Testis (tissue), 3 donors: ENCODE results near the gene UBAP2. TPM values are rescaled to one million over a fixed set of nuclear protein-coding genes. Genes with fewer than 3 reads are reported as not detected.
A peak's percentile ranks its signal among the peaks of the same experiment; 100 is the strongest.

Source experiments
- DNase-seq: peaks from one replicate; pipeline ENCODE4 v3.0.0-alpha.2; 2019
- H3K27ac ChIP-seq, 2 donors: fragments of 200-600 bp; sonication (generic); one replicate each; pipeline ENCODE4 v1.5.1; 2019
- H3K27me3 ChIP-seq: fragments of 200-600 bp; sonication (generic); one replicate; pipeline ENCODE4 v1.5.1; 2019
- H3K36me3 ChIP-seq: fragments of 200-600 bp; sonication (generic); one replicate; pipeline ENCODE4 v1.5.1; 2017; ENCODE audit warnings: low read depth; ENCODE audit errors: missing control alignments
- H3K4me1 ChIP-seq: fragments of 200-600 bp; sonication (generic); one replicate; pipeline ENCODE4 v1.5.1; 2019
- H3K4me3 ChIP-seq, 2 donors: fragments of 200-600 bp; sonication (generic); one replicate each; pipeline ENCODE4 v1.5.1; 2017 to 2019
- H3K9me3 ChIP-seq: fragments of 200-600 bp; sonication (generic); one replicate; pipeline ENCODE4 v1.5.1; 2017
- POLR2A ChIP-seq: fragments of 450-650 bp; IDR thresholded peaks from one replicate; pipeline ENCODE4 v1.6.1; 2017; ENCODE audit warnings: antibody characterized with exemption, mild to moderate bottlenecking, moderate library complexity
- WGBS, 2 donors: methylation state at CpG; one replicate each; pipeline ENCODE4 v1.1.5; 2018; 5-methylcytosine and 5-hydroxymethylcytosine counted together
- intact Hi-C: fragments of 100-400 bp; cut with DNase I; formaldehyde crosslinking; loops from one replicate; pipeline ENCODE4 v1.15.1; 2023; ENCODE audit warnings: low total_unique reads
- polyA plus RNA-seq: library from polyadenylated mRNA; stranded (reverse); fragments of 350-450 nt; fragmentation: Illumina TruSeq; extraction: RNeasy Lipid Tissue Mini Kit (QIAGEN cat#74804); gene quantifications from one replicate; pipeline ENCODE4 v1.2.3, GENCODE V29; 2014; ENCODE audit warnings: low read depth, low replicate concordance; ENCODE audit not compliant: insufficient read depth
- total RNA-seq, 2 donors: library from RNA; depleted of rRNA; stranded (reverse); fragments of >200 nt; gene quantifications; one replicate each; pipeline ENCODE4 v1.2.3, GENCODE V29; 2016
- TF ChIP-seq, protein P1 (sequence below), 3 experiments: fragments of 450-650 bp in 2 of 3; fragments of 200-600 bp in 1 of 3; sonication (generic) in 1 of 3; IDR thresholded peaks; one replicate each; pipeline ENCODE4 v1.5.1; 2016 to 2019; ENCODE audit warnings: antibody characterized with exemption in 3 of 3, mild to moderate bottlenecking in 2 of 3, moderate library complexity in 1 of 3

Gene UBAP2
- total and polyA plus RNA-seq, 3 donors from 2014 or later = 72.1 to 94.2 (median 78.5) TPM

DNA sequence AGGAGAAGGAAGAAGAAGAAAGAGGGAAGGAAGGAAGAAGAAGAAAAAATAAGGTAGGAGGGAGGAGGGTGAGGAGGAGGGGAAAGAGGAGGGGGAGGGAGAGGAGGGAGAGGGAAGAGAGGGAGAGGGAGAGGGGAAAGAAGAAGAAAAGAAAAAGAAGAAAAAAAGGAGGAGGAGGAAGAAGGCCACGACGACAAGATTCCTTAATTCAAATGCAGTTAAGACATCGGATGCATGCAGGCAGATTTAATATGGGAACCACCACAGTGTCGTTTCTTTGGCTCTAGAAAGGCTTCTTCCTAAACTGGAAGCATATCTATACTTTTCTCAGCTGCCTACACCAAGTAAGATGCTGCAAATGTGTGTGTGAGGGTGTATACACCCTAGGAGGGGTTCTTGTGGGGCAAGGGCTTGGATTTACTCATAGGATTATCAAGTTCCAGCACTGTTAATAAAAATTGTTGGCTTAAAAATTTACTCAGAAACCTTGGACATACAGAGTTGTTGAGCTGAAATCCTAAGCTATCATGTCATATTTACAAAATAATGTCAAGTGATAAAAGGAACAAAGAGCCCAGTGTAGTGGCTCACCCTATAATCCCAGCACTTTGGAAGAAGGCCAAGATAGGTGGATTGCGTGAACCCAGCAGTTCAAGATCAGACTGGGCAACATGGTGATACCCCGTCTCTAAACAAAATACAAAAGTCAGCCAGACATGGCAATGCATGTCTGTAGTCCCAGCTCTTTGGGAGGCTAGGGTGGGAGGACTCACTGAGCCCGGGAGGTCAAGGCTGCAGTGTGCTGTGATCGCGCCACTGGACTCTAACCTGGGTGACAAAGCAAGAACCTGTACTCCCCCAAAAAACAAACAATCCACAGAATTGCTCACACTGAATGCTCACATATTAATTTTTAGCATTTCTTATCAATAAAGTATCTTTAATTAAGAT lies 108.5 kb downstream of the UBAP2 start:
- TF ChIP-seq POLR2A = no peak
- TF ChIP-seq, protein P1, sequence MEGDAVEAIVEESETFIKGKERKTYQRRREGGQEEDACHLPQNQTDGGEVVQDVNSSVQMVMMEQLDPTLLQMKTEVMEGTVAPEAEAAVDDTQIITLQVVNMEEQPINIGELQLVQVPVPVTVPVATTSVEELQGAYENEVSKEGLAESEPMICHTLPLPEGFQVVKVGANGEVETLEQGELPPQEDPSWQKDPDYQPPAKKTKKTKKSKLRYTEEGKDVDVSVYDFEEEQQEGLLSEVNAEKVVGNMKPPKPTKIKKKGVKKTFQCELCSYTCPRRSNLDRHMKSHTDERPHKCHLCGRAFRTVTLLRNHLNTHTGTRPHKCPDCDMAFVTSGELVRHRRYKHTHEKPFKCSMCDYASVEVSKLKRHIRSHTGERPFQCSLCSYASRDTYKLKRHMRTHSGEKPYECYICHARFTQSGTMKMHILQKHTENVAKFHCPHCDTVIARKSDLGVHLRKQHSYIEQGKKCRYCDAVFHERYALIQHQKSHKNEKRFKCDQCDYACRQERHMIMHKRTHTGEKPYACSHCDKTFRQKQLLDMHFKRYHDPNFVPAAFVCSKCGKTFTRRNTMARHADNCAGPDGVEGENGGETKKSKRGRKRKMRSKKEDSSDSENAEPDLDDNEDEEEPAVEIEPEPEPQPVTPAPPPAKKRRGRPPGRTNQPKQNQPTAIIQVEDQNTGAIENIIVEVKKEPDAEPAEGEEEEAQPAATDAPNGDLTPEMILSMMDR (IDR thresholded peaks at IDR 0.05) = no peak
- Histone ChIP-seq H3K4me1 (peaks cover 10% of the 10 kb centered on the region), H3K36me3 (no peaks in the 10 kb centered on the region), H3K27ac (peak overlapping the region; percentile 20 to 58), H3K27me3 (no peaks in the 10 kb centered on the region), H3K4me3 (no peak overlapping the region), H3K9me3 (no peaks in the 10 kb centered on the region)
- DNase-seq = peak; percentile 36
- 59 to 87% methylated on average over 9 of the region's 9 CpGs for WGBS, 2 donors
- intact Hi-C loops = no loop called here

DNA sequence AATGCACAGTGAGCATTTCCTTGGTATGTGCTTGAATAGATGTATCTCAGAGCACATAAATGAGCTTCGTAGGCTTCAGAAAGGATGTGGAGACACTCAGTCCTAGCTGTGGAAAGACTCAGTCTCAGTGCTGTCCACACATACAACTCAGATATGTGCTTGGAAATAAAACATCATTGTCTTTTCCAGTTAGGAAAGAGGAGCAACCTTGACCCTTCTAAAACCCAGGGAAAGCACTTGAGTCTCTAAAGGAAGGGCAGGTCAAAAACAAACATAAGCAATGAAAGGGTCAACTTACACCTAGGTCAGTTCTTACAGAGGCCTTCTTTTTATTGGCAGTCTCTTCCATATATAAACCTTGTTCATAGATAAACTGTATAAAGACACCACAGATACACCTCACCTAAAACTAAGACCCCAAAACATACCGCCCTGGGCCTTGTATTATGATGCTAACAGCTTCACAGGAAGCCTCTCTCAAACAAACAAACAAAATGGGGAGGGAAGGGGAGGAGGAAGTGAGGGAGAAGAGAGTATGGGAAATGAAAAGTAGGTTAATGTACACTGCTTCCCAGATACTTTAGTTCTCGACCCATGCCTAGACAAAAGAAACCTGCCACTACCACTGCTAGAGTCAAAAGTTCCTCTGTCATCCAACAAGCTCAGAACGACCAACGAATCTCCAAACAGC lies 114.4 kb downstream of the UBAP2 start:
- H3K4me3 ChIP-seq = no peak overlapping the region
- H3K27ac ChIP-seq = no peak overlapping the region
- intact Hi-C loops = no loop called here
- WGBS, 2 donors = 78 to 88% methylated on average over 5 of the region's 5 CpGs
- no peaks in the 10 kb centered on the region for H3K27me3 ChIP-seq
- H3K36me3 ChIP-seq = no peaks in the 10 kb centered on the region
- H3K9me3 ChIP-seq = no peaks in the 10 kb centered on the region
- peak; percentile 3 for DNase-seq
- no peak for TF ChIP-seq POLR2A
- TF ChIP-seq, protein P1 (IDR thresholded peaks at IDR 0.05) = no peak
- no peaks in the 10 kb centered on the region for H3K4me1 ChIP-seq

DNA sequence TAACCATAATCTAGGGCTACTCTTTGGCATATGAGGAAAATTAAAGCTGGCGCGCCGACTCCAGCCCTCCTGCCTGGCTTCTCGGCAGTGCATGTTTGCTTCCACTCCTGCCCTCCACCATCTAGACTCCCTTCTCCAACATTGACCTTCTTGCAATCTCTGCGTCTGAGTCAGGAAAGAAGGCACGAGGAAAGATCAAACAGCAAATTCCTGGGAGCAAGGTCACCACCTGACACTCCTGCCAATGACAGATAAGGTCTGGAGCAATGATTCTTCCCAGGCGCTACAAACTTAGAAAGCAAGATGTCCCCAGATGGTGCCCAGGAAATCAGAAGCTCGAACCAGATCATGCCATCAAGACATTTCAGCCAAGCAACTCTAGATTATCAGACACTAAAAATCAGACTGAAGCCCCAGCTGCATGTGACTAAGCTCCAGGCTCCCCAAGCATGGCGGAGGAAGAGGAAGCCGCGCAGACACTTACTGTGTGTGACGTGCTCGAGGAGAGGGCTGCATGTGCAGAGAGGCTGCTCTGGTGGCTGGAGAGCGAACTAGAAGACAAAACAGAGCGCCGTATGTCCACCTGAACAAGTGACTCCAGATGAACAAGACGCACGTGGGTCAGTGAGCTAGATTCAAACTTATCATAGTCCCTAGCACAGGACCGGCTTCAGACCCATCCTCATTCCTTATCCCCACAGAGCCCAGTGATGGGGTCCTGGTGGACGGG lies 116.4 kb downstream of the UBAP2 start:
- TF ChIP-seq, protein P1 (IDR thresholded peaks at IDR 0.05) = no peak
- no peak for TF ChIP-seq POLR2A
- Histone ChIP-seq H3K36me3 (no peaks in the 10 kb centered on the region), H3K4me1 (no peaks in the 10 kb centered on the region), H3K4me3 (no peak overlapping the region), H3K27me3 (no peaks in the 10 kb centered on the region), H3K27ac (no peak overlapping the region), H3K9me3 (no peaks in the 10 kb centered on the region)
- peak; percentile 11 for DNase-seq
- intact Hi-C loops = no loop called here
- WGBS, 2 donors = 78 to 84% methylated on average over 16 to 20 of the region's 20 CpGs

DNA sequence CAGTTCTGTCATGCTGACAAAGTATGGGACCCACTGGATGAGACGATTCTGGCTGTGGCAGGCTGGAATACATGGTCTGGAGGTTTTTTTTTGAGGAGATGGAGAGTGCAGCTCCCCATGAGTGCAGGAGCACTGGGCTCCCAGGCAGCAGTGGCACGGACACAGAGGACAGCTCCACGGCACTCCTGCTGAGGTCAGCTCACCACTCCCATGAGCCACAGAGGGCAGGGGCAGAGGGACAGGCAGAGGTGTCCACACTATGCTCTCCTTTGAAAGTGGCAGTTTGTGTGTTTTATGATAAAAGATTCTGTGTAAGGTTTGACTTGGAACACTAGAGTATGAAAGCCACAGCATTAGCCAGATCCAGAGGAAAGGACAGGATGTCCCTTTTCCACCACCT lies 117.4 kb downstream of the UBAP2 start:
- H3K4me3 ChIP-seq = no peak overlapping the region
- no peaks in the 10 kb centered on the region for H3K36me3 ChIP-seq
- intact Hi-C loops = no loop called here
- no peak overlapping the region for H3K27ac ChIP-seq
- WGBS, 2 donors = 66 to 100% methylated on average over 2 to 3 of the region's 3 CpGs
- DNase-seq = no peak
- peaks cover under 1% of the 10 kb centered on the region for H3K4me1 ChIP-seq
- H3K9me3 ChIP-seq = no peaks in the 10 kb centered on the region
- H3K27me3 ChIP-seq = no peaks in the 10 kb centered on the region
- TF ChIP-seq POLR2A = no peak
- TF ChIP-seq, protein P1 (IDR thresholded peaks at IDR 0.05) = no peak
